T-helper 1 cell treated with Interleukin-12 subunit alpha and Interleukin-12 subunit beta and Interleukin-4 antibody, amounts not matched to agents 30 ng/mL and 1 ng/mL, for 36 hours (primary cell): ENCODE measurements around the gene CRTC1. TPM values are rescaled to one million over a fixed set of nuclear protein-coding genes. Genes with fewer than 3 reads are reported as not detected.
"Not testable (repeated sequence)": the region's sequence is repeated elsewhere in the genome, so short reads cannot be mapped to it uniquely, and the experiment has no call there.

Experiments used
- intact Hi-C: fragments of 100-400 bp; cut with micrococcal nuclease; formaldehyde crosslinking; loops from one replicate; pipeline ENCODE4 v1.15.1; 2024
- total RNA-seq: library from RNA; stranded (reverse); gene quantifications from 2 replicates; pipeline ENCODE4 v1.2.3, GENCODE V29; 2022

CRTC1 gene
- total RNA-seq, 1 donor from 2014 or later: 9.2 TPM

DNA sequence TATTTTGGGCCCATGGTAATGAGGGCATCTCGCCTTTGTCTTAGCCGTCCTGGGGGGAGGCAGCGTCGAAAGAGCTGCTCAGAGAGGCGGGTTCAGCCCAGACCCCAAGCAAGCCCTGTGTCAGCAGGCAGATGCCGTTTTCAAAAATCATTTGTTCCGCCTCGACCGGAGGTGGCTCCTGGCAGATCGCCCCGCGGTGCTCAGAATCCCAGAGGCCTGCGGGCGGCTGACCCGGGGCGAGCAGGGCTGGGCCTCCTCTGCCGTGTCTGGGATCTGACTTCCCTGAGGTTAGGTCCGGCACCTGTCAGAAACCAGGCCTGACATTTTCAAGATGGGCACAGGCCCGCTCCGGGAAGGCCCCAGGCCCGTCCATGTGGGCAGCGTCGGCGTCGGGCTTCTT is 36.1 kb downstream of the CRTC1 start:
- intact Hi-C loops: no loop called here

DNA sequence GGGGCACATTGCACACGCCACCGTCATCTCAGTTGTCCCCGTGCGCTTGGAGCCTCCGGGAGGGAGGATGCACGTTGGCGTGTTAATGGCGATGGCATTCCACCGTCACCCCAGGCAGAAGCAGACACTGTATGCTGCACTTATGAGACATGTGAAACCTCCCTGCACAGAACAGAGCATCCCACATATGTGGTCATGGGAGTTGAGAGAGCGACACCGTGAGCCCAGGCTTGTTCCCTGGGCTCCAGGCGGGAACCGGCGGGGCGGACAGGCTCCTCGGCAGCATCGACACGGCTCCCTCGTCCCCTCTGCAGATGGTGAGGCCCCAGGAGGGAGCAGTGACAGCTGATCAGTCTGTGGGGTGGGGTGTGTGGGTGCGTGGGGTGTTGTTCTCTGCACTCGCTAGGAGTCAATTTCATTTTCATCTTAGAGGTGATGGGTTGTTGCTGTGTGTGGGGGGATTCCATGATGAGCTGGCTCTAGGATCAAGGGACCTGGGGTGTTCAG is 40.4 kb downstream of the CRTC1 start:
- intact Hi-C loops: no loop called here

DNA sequence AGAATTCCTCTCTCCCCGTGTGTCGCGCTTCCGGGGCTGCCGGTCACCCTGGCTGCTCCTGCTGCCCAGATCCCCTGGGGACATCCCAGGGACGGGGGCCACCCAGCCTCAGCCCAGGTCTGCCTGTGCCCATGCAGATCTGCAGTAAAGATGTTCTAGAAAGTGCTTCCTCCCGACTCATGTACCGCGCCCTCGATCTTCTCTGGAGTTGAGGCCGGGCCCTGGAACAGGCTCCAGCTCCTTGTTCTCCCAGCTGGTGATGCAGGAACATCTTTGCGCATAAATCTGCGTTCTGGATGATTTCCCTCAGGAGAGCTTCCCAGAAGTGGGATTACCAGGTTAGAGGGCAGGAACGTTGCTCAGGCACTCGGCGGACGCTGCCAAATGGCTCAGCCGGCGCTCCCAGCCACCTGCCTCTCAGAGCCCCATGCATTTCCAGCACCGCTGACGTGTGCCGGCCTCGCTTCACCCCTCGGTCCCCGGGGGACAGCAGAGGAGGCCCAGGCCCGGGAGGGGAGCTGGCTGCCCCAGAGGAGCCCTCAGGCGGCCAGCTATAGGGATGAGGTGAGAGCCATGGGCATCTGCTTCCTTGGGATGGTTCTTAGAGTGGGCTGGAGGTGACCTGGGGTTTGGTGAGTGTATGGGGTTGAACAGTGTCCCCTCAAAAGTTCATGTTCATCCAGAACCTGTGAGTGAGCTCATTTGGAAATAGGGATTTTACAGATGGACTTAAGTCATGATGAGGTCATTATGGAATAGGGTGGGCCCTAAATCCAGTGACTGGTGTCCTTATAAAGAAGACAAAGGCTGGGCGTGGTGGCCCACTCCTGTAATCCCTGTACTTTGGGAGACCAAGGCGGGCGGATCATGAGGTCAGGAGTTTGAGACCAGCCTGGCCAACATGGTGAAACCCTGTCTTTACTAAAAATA is 42.6 kb downstream of the CRTC1 start:
- intact Hi-C loops: no loop called here

DNA sequence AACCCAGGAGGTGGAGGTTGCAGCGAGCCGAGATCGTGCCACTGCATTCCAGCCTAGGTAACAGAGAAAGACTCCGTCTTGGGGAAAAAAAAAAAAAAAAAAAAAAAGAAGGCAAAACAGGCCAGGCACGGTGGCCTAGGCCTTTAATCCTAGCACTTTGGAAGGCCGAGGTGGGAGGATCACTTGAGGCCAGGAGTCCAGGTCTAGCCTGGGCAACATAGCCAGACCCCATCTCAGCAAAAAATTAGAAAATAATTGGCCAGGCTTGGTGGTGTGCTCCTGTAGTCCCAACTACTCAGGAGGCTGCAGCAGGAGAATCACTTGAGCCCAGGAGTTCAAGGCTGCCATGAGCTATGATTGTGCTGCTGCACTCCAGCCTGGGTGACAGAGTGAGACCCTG is 43.4 kb downstream of the CRTC1 start:
- intact Hi-C loops: no loop called here

DNA sequence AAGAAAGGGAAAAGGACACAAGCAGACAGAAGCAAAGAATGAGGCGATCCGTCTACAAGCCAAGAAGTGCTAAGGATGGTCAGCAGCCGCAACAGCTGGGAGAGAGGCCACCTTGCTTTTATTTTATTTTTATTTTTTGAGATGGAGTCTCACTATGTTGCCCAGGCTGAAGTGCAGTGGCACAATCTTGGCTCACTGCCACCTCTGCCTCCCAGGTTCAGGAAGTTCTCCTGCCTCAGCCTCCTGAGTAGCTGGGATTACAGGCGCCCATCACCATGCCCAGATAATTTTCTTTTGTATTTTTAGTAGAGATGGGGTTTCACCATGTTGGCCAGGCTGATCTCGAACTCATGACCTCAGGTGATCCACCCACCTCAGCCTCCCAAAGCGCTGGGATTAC is 44.1 kb downstream of the CRTC1 start:
- intact Hi-C loops: not testable (repeated sequence)

DNA sequence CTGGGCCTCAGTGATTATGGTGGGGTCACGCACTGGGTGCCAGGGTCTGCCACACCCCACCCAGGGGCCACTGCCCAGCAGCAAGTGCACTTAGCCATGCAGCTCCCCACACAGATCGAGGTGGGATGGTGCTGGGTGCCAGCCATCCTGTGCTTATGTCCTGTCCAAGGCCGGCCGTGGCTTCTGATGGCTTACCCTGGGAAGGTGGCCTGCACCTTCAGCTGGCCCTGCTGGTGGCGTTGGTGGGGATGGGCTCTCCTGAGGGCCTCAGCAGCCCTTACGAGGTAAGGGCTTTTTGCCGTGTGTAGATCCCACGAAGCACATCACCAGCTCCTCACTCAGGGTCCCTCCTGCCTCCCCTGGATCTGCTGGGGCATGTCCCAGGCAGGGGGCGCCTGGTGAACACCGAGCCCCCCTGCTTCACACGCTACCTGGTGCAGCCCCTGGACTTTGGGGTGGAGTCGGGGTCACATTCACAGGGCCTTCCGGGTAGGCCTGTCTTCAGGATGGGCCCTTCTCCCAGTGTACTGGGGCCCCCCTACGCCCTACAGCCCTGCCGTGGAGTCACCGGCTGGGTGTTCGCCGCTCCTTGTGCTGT is 46.6 kb downstream of the CRTC1 start:
- intact Hi-C loops: no loop called here

DNA sequence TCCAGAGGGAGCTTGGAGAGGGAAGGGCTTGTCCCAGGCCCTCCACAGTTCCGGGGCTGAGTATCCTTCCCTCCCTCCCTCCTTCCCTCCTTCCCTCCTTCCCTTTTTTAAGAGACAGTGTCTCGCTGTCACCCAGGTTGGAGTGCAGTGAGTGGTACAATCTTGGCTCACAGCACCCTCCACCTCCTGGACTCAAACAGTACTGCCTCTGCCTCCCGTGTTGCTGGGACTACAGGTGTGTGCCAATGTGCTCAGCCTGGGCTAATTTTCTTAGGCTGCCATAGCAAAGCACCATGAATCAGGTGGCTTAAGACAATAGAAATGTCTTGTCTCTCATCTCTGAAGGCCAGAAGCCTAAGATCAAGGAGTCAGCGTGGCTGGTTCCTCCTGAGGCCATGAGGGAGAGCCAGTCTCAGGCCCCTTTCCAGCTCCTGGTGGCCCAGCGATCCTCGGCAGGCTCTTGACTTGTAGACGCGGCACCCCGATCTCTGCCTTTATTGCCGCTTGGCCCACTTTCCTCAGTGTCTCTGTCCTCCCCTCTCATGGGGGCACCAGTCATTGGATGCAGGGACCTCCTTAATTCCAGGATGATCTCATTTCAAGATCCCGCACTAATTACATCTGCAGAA is 47.5 kb downstream of the CRTC1 start:
- intact Hi-C loops: no loop called here

DNA sequence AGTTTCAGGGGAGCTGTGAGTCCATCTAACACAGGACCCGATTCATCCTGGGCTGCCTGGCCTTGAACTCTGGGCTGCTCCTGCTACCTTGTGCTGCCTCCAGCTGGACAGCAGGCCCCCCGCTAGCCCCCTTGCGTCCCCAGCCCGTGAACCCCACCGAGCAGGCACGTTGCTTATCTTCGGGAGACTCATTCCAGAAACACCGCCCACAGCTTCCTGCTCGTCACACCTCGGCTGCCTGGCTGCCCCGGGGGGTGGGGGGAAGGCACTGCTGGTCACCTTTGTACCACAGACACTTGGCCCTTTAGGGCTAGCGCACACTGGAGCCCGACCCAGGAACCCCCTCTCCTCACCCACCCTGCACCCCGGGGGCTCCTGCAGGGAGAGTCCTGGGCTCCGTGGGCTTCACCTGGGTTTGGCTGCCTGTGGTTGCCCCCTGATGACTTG is 48.1 kb downstream of the CRTC1 start:
- intact Hi-C loops: no loop called here

DNA sequence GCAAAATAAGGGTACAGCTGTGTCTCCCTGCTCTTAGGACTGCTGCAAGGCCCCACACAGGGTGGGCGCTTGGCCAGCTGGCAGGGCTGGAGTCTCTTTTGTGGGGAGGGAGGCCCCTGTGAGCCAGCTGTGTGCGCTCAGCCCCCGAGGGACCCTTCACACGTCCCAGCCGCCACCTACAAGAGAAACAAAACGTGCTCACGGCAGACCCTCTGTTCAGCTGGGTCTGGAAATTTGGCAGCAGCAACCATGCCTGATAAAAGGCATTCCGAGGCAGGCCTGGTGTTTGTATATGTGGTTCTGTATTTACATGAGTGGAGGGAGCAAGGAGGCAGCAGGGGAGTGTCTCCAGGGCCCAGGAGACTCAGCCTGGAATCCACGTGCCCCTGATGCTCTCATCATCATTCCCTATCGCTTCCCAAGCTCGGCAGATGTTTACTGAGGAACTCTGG is 49.7 kb downstream of the CRTC1 start:
- intact Hi-C loops: no loop called here

DNA sequence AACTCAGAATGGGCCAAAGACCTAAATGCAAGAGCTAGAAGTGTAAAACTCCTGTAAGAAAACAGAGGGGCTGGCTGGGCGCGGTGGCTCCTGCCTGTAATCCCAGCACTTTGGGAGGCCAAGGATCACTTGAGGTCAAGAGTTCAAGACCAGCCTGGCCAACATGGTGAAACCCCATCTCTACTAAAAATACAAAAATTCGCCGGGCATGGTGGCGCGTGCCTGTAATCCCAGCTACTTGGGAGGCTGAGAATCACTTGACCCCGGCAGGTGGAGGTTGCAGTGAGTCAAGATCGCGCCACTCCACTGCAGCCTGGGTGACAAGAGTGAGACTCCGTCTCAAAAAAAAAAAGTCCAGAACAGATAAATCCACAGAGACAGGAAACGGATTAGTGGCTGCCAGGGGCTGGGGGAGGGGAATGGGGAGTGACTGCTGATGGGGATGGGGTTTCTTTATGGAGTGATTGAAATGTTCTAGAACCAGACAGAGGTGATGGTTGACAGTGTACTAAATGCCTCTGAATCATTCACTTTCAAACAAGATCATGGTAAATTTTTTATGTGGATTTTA is 50.4 kb downstream of the CRTC1 start:
- intact Hi-C loops: not testable (repeated sequence)

DNA sequence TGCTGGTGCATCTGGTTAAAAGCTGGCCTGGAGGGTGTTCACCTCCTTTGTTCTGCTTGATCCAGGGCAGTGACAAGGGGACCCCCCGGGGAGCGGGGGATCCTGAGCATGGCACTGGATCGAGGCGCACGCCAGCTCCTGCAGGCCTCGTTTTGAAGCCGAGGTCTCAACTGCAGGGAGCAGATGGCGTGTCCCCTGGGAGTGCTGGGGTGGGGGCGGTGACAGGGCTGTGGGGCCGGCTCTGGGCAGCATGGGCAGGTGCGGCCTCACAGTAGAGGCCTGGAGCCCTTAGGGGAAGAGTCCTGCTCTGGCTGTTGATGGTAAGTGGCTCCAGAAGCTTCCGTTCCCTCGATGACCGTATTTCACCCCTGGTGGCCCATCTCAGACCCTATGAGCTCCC is 51.8 kb downstream of the CRTC1 start:
- intact Hi-C loops: no loop called here

DNA sequence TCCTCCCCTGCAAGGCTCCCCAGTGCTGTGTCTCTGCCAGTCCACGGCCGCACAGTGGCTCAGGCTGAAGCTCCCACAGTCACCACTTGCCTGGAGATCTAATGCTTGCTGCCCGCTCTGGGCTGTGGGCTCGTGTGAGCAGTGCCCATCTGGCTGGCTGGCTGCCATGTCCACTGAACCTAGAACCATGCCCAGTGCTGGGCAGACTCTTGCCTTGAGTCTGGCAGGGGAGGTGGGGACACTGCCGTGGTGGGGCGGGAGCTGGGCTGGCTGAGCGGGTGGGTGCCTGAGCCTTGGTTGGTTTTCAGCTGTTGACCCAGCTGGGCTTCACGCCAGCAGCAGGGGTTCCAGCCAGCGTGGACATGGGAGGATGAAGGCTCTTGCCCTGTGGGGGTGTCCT is 52.3 kb downstream of the CRTC1 start:
- intact Hi-C loops: no loop called here

DNA sequence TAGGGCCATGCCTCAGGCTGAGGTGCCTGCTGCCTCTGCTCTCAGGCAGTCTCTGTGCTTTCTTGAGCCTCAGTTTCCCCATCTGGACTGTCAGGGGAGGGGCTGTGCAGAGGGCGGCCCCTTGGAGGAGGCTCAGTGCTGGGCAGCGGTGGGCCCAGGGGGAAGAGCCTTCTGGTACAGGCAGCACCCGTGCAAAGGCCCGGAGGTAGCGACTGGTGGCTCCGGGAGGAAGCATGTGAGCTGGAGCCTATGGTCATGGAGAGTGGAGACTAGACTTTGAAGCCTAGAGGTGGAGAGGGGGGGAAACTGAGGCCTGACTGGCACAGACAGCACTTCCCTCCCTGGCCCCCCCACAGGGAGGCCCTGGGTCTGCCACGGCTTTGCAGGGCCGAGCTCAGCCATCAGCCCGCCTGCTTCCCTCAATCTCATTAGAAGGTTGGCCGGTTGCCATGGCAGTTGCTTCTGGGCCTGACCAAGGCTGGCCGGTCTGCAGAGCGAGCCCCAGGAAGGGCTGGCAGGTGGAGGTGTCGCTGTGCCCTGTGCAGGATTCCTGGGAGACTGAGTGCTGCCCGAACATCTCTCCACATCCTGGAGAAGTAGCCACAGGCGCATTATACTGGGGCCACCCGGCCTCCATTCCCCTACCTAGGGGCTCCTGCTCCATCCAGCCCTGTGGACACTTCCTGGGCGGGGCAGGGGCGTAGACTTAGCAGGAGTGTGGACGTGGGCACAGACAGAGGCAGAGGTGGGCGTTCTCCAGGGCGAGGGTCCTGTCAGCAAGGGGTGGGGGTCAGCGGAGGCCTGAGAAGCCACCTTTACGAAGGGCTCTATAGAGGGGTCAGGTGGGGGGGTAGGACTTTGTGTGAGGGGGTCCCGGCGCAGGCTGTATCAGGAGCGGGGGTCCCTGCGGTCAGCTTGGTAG is 53.2 kb downstream of the CRTC1 start:
- intact Hi-C loops: no loop called here

DNA sequence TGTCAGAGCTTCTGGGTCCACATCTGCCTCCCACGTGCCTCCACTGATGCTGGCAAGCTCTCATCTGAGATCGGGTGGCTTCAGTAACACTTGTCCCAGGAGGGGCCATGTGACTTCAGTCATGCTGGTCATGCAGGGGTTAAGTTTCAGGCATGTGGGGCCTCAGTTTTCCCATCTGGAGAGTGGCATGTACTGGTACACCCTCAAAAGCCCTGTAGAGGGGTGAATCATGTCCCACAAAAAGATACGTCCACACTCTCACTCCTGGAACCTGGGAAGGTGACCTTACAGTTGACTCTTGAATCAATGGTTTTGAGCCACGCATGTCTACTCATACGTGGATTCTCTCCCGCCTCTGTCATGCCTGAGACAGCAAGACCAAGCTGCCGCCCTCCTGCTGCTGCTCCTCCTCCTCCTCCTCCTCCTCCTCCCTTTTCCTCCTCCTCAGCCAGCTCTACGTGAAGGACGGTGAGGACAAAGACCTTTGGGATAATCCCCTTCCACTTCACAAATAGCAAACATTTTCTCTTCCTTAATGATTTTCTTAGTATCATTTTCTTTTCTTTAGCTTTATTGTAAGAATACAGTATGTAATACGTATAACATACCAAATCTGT is 54.0 kb downstream of the CRTC1 start:
- intact Hi-C loops: no loop called here

DNA sequence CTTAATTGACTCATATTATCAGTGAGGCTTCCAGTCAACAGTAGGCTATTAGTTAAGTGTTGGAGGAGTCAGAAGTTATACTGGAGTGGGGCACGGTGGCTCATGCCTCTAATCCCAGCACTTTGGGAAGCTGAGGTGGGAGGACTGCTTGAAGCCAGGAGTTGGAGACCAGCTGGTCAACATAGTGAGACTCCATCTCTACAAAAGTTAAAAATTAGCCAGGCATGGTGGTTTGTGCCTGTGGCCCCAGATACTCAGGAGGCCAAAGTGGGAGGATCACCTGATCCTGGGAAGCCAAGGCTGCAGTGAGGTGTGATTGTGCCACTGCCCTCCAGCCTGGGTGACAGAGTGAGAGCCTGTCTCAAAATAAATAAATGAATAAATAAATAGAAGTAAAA is 54.5 kb downstream of the CRTC1 start:
- intact Hi-C loops: no loop called here

DNA sequence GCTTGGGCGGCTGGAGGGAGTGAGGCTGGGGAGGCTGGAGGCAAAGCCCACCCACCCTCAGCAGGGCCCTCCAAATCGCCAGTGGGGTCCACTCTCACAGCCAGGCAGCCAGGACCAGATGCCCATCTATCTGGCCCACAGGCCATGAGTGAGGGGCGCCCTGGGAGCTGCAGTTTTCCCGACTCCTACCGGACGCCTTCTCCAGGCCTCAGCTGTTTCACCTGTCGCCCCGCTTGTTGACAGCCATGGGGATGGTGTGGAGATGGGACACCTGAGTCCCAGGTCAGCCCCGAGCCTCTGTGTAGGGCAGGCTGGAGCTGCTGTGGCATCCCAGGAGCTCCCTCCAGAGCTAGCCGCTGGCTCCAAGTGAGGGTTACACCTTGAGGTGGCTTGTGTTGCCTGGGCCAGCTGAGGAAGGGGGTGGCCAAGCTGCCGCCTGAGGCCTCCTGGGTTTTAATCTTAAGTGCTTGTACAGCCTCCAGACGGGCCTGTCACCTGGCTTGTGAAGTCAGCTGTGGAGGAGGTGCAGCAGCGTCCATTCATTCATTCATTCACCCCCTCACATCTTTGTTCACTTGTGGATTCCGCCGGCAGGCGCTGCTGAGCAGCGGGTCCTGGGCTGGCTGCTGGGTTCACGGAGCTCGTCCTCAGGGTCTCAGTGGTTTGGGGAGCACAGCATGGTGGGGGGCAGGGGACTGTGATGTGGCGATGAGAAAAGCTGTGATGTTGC is 55.6 kb downstream of the CRTC1 start:
- intact Hi-C loops: no loop called here

DNA sequence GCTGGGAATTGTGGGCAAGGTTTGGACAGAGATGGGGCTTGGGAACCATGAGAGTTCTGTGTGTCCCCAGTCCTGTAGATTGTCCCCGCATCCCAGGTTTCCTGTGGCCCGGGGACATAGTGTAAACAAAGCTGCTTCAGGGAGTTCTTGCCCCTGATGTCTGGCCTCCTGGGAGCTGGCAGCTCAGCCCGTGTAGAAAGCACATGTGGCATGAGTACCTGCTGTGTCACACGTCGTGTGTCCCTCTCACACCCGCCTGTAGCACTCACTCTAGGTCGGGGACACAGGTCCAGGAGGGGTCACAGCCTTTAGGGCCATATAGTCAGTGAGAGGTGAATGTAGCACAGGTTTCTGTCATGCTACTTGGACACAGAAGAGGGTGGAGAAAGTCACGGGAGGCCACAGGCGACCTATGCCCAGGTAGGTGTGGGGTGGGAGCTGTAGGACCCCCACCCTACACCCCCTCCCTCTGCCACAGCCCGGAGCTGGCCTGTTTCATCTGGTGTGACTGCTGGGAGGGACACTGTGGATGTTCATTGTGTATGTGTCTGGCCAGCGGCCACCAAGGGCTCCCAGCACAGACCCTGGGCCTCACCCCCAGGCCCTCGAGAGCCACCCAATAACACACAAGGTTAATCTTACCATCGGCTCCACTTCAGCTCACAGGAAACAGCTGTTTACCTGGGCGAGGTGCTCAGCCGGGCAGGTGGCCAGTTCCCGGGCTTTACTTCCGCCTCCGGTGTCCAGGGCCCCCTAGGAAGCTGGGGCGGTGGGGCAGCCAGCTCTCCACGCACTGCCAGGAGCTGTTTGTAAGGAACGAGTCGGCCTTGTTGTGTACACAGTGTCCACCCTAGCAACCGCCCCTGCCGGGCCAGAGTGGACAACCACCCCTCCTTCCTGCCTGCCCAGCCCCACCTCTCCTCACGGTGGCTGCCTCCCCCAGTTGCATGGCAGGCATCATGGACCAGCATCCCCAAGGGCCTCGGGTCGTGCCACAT is 57.9 kb downstream of the CRTC1 start:
- intact Hi-C loops: no loop called here

DNA sequence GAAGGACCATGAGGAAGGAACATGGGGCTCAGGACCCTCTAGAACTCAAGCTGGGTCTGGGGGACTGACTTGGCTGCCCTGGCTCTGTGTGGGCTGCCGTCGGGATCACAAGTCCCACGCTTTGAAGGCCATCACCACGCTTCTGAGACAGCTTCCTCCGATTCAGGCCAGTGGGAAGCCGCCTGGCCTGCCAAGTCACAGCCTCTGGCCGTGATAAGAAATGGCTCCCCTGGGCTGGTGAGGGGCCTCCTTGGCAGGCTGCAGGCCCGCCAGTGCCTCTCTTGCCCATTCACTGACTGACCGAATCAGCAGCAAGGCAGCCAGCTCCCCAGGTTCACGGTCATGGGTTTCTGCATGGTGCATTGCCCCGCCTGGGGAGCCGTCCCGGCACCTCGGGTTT is 58.8 kb downstream of the CRTC1 start:
- intact Hi-C loops: no loop called here
